ENCODE results near the gene PGLYRP3.

DNA sequence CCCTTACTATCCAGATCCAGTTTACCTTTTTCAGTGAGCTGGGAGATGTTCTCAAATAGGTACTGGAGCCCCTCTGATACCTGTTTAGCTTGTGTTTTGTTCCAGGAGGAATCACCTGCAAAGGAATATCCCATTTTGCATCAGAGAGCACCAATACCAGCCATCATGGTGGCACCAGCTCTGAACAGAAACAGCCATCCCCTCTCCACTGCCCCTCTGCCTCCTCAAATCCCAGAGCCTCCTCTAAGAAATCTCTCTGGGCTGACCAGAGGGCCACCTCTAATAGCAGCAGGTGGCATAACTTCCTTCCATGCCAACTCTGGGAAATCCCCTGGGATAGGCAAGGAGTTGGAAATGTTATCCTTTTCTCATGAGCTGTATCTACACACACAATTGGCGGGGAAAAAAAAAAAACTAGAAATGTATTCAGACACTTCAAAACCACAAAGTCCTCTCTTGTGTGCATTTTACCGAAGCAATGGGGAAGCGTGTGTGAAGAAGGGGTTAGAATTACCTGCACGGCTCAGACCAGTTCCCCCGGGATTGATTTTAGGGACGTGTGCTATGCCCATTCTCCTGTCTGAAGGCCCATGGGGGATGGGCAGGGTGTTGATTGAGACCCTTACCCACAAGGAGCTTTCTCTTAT is 33.4 kb upstream of the PGLYRP3 start:
- TF ChIP-seq, protein P1, sequence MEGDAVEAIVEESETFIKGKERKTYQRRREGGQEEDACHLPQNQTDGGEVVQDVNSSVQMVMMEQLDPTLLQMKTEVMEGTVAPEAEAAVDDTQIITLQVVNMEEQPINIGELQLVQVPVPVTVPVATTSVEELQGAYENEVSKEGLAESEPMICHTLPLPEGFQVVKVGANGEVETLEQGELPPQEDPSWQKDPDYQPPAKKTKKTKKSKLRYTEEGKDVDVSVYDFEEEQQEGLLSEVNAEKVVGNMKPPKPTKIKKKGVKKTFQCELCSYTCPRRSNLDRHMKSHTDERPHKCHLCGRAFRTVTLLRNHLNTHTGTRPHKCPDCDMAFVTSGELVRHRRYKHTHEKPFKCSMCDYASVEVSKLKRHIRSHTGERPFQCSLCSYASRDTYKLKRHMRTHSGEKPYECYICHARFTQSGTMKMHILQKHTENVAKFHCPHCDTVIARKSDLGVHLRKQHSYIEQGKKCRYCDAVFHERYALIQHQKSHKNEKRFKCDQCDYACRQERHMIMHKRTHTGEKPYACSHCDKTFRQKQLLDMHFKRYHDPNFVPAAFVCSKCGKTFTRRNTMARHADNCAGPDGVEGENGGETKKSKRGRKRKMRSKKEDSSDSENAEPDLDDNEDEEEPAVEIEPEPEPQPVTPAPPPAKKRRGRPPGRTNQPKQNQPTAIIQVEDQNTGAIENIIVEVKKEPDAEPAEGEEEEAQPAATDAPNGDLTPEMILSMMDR (IDR thresholded peaks at IDR 0.05) = no peak
- no peak for TF ChIP-seq POLR2A (IDR thresholded peaks at IDR 0.05)
